ENCODE results near the gene RGL2. TPM values are rescaled to one million over a fixed set of nuclear protein-coding genes. Genes with fewer than 3 reads are reported as not detected.
"Not testable (repeated sequence)": the region's sequence is repeated elsewhere in the genome, so short reads cannot be mapped to it uniquely, and the experiment has no call there.

RGL2 gene
- 35.1 and 47.2 TPM in 2 replicates for total RNA-seq (2014; rRNA removed; shearing (Covaris generic); ENCODE audit: low replicate concordance)

DNA sequence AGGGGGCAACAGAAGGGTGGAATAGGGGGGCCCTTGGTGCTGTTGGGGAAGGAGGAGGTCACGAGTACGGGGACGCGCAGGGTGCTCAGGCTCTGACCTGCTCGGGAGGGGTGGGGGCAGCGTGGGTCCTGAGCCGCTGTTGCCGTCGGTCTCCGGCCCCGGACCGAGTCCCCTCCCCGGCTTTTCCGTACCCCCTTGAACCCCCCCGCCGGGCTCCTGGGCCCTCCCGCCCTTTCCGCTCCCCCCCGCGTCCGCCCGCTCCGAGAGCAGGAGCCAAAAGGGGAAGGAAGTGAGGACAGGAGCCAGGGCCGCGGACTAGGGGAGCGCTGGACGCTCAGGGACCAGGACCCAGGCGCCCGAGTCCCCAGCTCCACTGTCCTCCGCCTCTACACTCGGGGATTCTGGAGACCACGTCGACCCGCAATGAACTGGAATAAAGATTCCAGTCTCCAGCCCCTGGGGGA is at the start of gene RGL2:
RGL2 (minus strand) TSS at position 170 of the 464 bp plus-strand sequence. CDS start 332 bp downstream, outside the sequence.
- Histone ChIP-seq H2AFZ (ENCODE audit: low read length) (0 out of 2 replicates have a peak within 1 kb of the TSS, but pooled peaks have one; percentile 23), H3K36me3 (ENCODE audit: insufficient read depth, low read length) (peaks cover 3% of the 10 kb centered on the region; the same call in 1 of the 2 replicates), H3K9me2 (replicated peaks; ENCODE audit: insufficient read depth, low read length) (no peaks in the 10 kb centered on the region), H4K20me1 (ENCODE audit: insufficient read depth, low read depth, low read length) (no peaks in the 10 kb centered on the region), H3K27me3 (ENCODE audit: low read length) (no peaks in the 10 kb centered on the region), H3K4me3 (ENCODE audit: low read length) (peak within 1 kb of the TSS; percentile 74), H3K79me2 (ENCODE audit: low read length) (peaks cover 19% of the 10 kb centered on the region), H3K9me3 (ENCODE audit: low read length) (no peaks in the 10 kb centered on the region), H3K4me2 (ENCODE audit: low read depth, low read length, poor library complexity, severe bottlenecking) (peak within 1 kb of the TSS; percentile 79), H3K27ac (ENCODE audit: low read length) (peak within 1 kb of the TSS; percentile 92), H3K4me1 (ENCODE audit: low read length) (peaks cover 20% of the 10 kb centered on the region), H3K9ac (ENCODE audit: low read length) (peak within 1 kb of the TSS; percentile 84)
- peak; percentile 88 for DNase-seq

- no peaks in the 10 kb centered on the region for H3K27me3 ChIP-seq (ENCODE audit: low read length)
- DNase-seq = no peak
- no peaks in the 10 kb centered on the region for H3K79me2 ChIP-seq (ENCODE audit: low read length)
- H3K9ac ChIP-seq (ENCODE audit: low read length) = no peak overlapping the region
- no peak overlapping the region for H3K4me2 ChIP-seq (ENCODE audit: low read depth, low read length, poor library complexity, severe bottlenecking)
- no peak overlapping the region for H3K4me3 ChIP-seq (ENCODE audit: low read length)
- H3K9me2 ChIP-seq (replicated peaks; ENCODE audit: insufficient read depth, low read length) = no peaks in the 10 kb centered on the region
- H3K9me3 ChIP-seq (ENCODE audit: low read length) = no peaks in the 10 kb centered on the region
- H3K36me3 ChIP-seq (ENCODE audit: insufficient read depth, low read length) = no peaks in the 10 kb centered on the region
- H3K27ac ChIP-seq (ENCODE audit: low read length) = no peak overlapping the region
- H4K20me1 ChIP-seq (ENCODE audit: insufficient read depth, low read depth, low read length) = no peaks in the 10 kb centered on the region
- H3K4me1 ChIP-seq (ENCODE audit: low read length) = peaks cover 17% of the 10 kb centered on the region
- H2AFZ ChIP-seq (ENCODE audit: low read length) = no peak overlapping the region
Observed at GRCh38 chr6:33347816-33348215, 49.1 kb upstream of the RGL2 start.

GRCh38 chr6:33346972-33347371 is 48.2 kb upstream of the RGL2 start:
- H3K4me1 ChIP-seq (ENCODE audit: low read length) = peaks cover 17% of the 10 kb centered on the region
- H3K27me3 ChIP-seq (ENCODE audit: low read length); DNase-seq; H3K4me2 ChIP-seq (ENCODE audit: low read depth, low read length, poor library complexity, severe bottlenecking); H3K9ac ChIP-seq (ENCODE audit: low read length); H3K4me3 ChIP-seq (ENCODE audit: low read length); H3K36me3 ChIP-seq (ENCODE audit: insufficient read depth, low read length); H3K79me2 ChIP-seq (ENCODE audit: low read length); H3K9me3 ChIP-seq (ENCODE audit: low read length); H2AFZ ChIP-seq (ENCODE audit: low read length); H3K9me2 ChIP-seq (replicated peaks; ENCODE audit: insufficient read depth, low read length); H4K20me1 ChIP-seq (ENCODE audit: insufficient read depth, low read depth, low read length); H3K27ac ChIP-seq (ENCODE audit: low read length): not testable (repeated sequence)

DNA sequence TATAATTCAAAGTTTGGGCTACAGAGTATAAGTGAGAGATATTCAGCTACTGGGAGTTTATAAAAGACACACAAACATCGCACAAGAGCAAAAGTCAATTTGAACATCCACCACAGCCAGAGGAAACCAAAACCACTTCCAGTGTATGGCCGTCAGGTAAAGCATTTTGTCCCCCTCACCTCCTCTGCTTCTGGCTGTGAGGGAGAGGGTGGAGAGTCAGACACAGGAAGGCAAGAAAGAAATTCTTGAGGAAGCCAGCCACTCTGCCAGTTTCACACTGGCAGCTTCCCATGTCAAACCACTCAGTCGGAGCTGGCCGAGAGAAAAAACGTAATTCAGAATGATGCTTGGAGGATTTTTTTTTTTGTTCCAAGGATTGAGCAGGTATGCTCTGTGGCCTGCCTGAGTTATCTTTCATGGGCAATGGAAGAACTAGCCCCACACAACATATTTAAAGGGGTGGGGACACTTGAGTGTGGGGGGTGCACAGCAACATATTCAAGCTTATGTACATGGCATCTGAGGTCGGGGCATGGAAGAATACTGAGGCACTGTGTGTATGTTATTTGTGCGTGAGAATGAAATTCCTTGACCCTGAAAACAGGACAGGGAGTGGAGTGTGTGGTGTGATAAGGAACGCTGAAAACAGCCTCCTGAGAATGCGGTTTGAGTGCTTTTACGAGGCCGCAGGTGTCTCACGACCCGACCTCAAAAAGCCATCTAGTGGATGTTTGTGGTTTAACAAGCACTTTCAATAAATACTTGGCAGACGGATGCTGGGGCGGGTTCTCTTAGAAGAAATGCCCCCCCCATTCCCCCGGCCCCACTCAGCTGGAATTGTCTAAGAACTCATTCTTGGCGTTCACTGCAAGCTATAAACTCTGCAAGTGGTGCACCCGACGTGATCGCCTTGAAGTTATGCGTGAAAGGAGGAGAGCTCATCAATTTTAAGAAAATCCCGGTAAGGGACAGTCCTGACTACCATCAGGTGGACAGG is 46.3 kb upstream of the RGL2 start:
- H2AFZ ChIP-seq (ENCODE audit: low read length) = peak overlapping the region; percentile 81; the same call in 1 of the 2 replicates
- peak overlapping the region; percentile 52 for H3K9ac ChIP-seq (ENCODE audit: low read length)
- H3K27ac ChIP-seq (ENCODE audit: low read length) = no peak overlapping the region
- H3K4me2 ChIP-seq (ENCODE audit: low read depth, low read length, poor library complexity, severe bottlenecking) = peak overlapping the region; percentile 68
- no peaks in the 10 kb centered on the region for H3K79me2 ChIP-seq (ENCODE audit: low read length)
- H3K27me3 ChIP-seq (ENCODE audit: low read length) = no peaks in the 10 kb centered on the region
- no peaks in the 10 kb centered on the region for H4K20me1 ChIP-seq (ENCODE audit: insufficient read depth, low read depth, low read length)
- peak; percentile 92 for DNase-seq
- peak overlapping the region; percentile 35; the same call in 1 of the 2 replicates for H3K4me3 ChIP-seq (ENCODE audit: low read length)
- no peaks in the 10 kb centered on the region for H3K9me2 ChIP-seq (replicated peaks; ENCODE audit: insufficient read depth, low read length)
- peaks cover 17% of the 10 kb centered on the region for H3K4me1 ChIP-seq (ENCODE audit: low read length)
- H3K36me3 ChIP-seq (ENCODE audit: insufficient read depth, low read length) = no peaks in the 10 kb centered on the region
- H3K9me3 ChIP-seq (ENCODE audit: low read length) = no peaks in the 10 kb centered on the region

GRCh38 chr6:33343953-33344611 is 45.3 kb upstream of the RGL2 start:
- Histone ChIP-seq H3K4me1 (ENCODE audit: low read length) (peaks cover 17% of the 10 kb centered on the region), H3K4me3 (ENCODE audit: low read length) (no peak overlapping the region), H3K27me3 (ENCODE audit: low read length) (no peaks in the 10 kb centered on the region), H3K79me2 (ENCODE audit: low read length) (no peaks in the 10 kb centered on the region), H3K9ac (ENCODE audit: low read length) (no peak overlapping the region), H3K36me3 (ENCODE audit: insufficient read depth, low read length) (no peaks in the 10 kb centered on the region), H4K20me1 (ENCODE audit: insufficient read depth, low read depth, low read length) (no peaks in the 10 kb centered on the region), H3K9me3 (ENCODE audit: low read length) (no peaks in the 10 kb centered on the region), H3K4me2 (ENCODE audit: low read depth, low read length, poor library complexity, severe bottlenecking) (peak overlapping the region; percentile 68), H2AFZ (ENCODE audit: low read length) (peak overlapping the region; percentile 54; the same call in 1 of the 2 replicates), H3K27ac (ENCODE audit: low read length) (no peak overlapping the region), H3K9me2 (replicated peaks; ENCODE audit: insufficient read depth, low read length) (no peaks in the 10 kb centered on the region)
- no peak for DNase-seq

DNA sequence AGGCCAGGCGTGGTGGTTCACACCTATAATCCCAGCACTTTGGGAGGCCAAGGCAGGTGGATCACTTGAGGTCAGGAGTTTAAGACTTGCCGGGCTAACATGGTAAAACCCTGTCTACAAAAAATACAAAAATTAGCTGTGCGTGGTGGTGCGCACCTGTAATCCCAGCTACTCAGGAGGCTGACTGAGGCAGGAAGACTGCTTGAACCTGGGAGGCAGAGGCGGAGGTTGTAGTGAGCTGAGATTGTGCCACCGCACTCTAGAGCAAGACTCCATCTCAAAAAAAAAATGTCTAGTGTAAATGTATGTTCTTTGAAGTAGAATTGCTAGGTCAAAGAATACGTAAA is 44.8 kb upstream of the RGL2 start:
- H3K9ac ChIP-seq (ENCODE audit: low read length); H3K36me3 ChIP-seq (ENCODE audit: insufficient read depth, low read length); DNase-seq; H3K27me3 ChIP-seq (ENCODE audit: low read length); H3K4me2 ChIP-seq (ENCODE audit: low read depth, low read length, poor library complexity, severe bottlenecking); H3K4me3 ChIP-seq (ENCODE audit: low read length); H3K27ac ChIP-seq (ENCODE audit: low read length); H3K79me2 ChIP-seq (ENCODE audit: low read length); H3K9me2 ChIP-seq (replicated peaks; ENCODE audit: insufficient read depth, low read length); H4K20me1 ChIP-seq (ENCODE audit: insufficient read depth, low read depth, low read length); H3K9me3 ChIP-seq (ENCODE audit: low read length): not testable (repeated sequence)
- Histone ChIP-seq H3K4me1 (ENCODE audit: low read length) (peaks cover 17% of the 10 kb centered on the region), H2AFZ (ENCODE audit: low read length) (0 out of 2 replicates have a peak overlapping the region, but pooled peaks have one; percentile 54)

DNA sequence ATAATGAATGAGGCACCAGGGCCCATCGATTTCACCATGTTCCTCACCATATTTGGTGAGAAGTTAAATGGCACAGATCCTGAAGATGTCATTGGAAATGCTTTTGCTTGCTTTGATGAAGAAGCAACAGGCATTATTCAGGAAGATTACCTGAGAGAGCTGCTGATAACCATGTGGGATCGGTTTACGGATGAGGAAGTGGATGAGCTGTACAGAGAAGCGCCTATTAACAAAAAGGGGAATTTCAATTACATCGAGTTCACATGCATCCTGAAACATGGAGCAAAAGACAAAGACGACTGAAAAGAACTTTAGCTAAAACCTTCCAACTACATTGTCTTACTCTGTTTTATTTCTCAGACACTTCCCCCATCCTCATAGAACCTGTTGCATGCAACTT is 40.5 kb upstream of the RGL2 start:
- no peak for DNase-seq
- Histone ChIP-seq H3K9me2 (replicated peaks; ENCODE audit: insufficient read depth, low read length) (no peaks in the 10 kb centered on the region), H3K9ac (ENCODE audit: low read length) (no peak overlapping the region), H3K4me2 (ENCODE audit: low read depth, low read length, poor library complexity, severe bottlenecking) (no peak overlapping the region), H3K4me1 (ENCODE audit: low read length) (peaks cover 4% of the 10 kb centered on the region), H3K36me3 (ENCODE audit: insufficient read depth, low read length) (no peaks in the 10 kb centered on the region), H3K79me2 (ENCODE audit: low read length) (no peaks in the 10 kb centered on the region), H2AFZ (ENCODE audit: low read length) (no peak overlapping the region), H3K27me3 (ENCODE audit: low read length) (no peaks in the 10 kb centered on the region), H3K27ac (ENCODE audit: low read length) (no peak overlapping the region), H3K4me3 (ENCODE audit: low read length) (no peak overlapping the region), H4K20me1 (ENCODE audit: insufficient read depth, low read depth, low read length) (no peaks in the 10 kb centered on the region), H3K9me3 (ENCODE audit: low read length) (no peaks in the 10 kb centered on the region)

GRCh38 chr6:33336495-33336894 is 37.8 kb upstream of the RGL2 start:
- H4K20me1 ChIP-seq (ENCODE audit: insufficient read depth, low read depth, low read length) = no peaks in the 10 kb centered on the region
- H3K36me3 ChIP-seq (ENCODE audit: insufficient read depth, low read length) = no peaks in the 10 kb centered on the region
- no peak overlapping the region for H3K9ac ChIP-seq (ENCODE audit: low read length)
- no peak overlapping the region for H3K4me2 ChIP-seq (ENCODE audit: low read depth, low read length, poor library complexity, severe bottlenecking)
- H3K27ac ChIP-seq (ENCODE audit: low read length) = no peak overlapping the region
- H3K4me3 ChIP-seq (ENCODE audit: low read length) = no peak overlapping the region
- no peaks in the 10 kb centered on the region for H3K4me1 ChIP-seq (ENCODE audit: low read length)
- no peaks in the 10 kb centered on the region for H3K27me3 ChIP-seq (ENCODE audit: low read length)
- H3K79me2 ChIP-seq (ENCODE audit: low read length) = no peaks in the 10 kb centered on the region
- no peak for DNase-seq
- no peaks in the 10 kb centered on the region for H3K9me3 ChIP-seq (ENCODE audit: low read length)
- H2AFZ ChIP-seq (ENCODE audit: low read length) = no peak overlapping the region
- no peaks in the 10 kb centered on the region for H3K9me2 ChIP-seq (replicated peaks; ENCODE audit: insufficient read depth, low read length)

Data from Karpas-422 (cell line).